GM12878 (cell line): ENCODE results near the gene TAC3. TPM values are rescaled to one million over a fixed set of nuclear protein-coding genes. Genes with fewer than 3 reads are reported as not detected.

ENCODE experiments used
- ATAC-seq: fragments of 200-7000 bp; cut with Tn5 transposase; 3 replicates; pipeline ENCODE4 v1.9.1; 2020; ENCODE audit warnings: mild to moderate bottlenecking, moderate library complexity
- BruUV-seq: library from RNA; stranded (reverse); fragments of 400-500 nt; replicated peaks from 2 replicates; lab custom pipeline; 2021; lab: Mats Ljungman, UMichigan
- CTCF ChIA-PET: fragments of 300-600 bp; sonication (Branson Sonifier 250); formaldehyde crosslinking; extraction: SDS; loops from one replicate; lab custom pipeline; 2021; ENCODE audit warnings: inconsistent platforms; lab: Yijun Ruan, JAX
- POLR2A ChIA-PET: fragments of 350-600 bp; formaldehyde crosslinking; extraction: SDS; loops from one replicate; lab custom pipeline; 2021; ENCODE audit warnings: inconsistent platforms; lab: Charles Lee
- RAD21 ChIA-PET: fragments of 300-600 bp; sonication (Branson Sonifier 250); formaldehyde crosslinking; loops from one replicate; lab custom pipeline; 2023; ENCODE audit warnings: antibody characterized with exemption; ENCODE audit not compliant: unreplicated experiment; lab: Charles Lee
- SMC1A ChIA-PET: fragments of 300-600 bp; sonication (Branson Sonifier 250); formaldehyde crosslinking; loops from one replicate; lab custom pipeline; 2023; ENCODE audit not compliant: unreplicated experiment, uncharacterized antibody; lab: Charles Lee
- DNase-seq: peaks from one replicate; pipeline ENCODE4 v3.0.0-alpha.2; 2011; ENCODE audit warnings: low read depth, low spot score
- FAIRE-seq: peaks from 3 replicates; lab custom pipeline; 2011; peaks lifted over from hg19 to GRCh38; lab: Jason Lieb, UNC
- H2AFZ ChIP-seq: 2 replicates; pipeline ENCODE4 v1.6.0; 2011; ENCODE audit warnings: low read depth, low read length, control low read depth; ENCODE audit not compliant: control insufficient read depth
- H3K27ac ChIP-seq: 2 replicates; pipeline ENCODE4 v1.5.1; 2011; ENCODE audit warnings: control low read depth; ENCODE audit not compliant: control insufficient read depth, insufficient read depth
- H3K27me3 ChIP-seq, 2 experiments: replicated peaks in 1 of 2; 2 replicates each; pipeline versions ENCODE4 v1.6.0 to v1.6.1; 2011; ENCODE audit warnings: low read length in 1 of 2; ENCODE audit not compliant: control insufficient read depth in 2 of 2, insufficient read depth in 2 of 2
- H3K36me3 ChIP-seq, 2 experiments: 2 replicates each; pipeline ENCODE4 v1.5.1; 2011; ENCODE audit warnings: low read length in 1 of 2; ENCODE audit not compliant: control insufficient read depth in 2 of 2, insufficient read depth in 2 of 2
- H3K4me1 ChIP-seq: 2 replicates; pipeline ENCODE4 v1.6.1; 2011; ENCODE audit warnings: mild to moderate bottlenecking, low read length, moderate library complexity, mixed read lengths; ENCODE audit not compliant: control insufficient read depth, insufficient read depth
- H3K4me2 ChIP-seq: 2 replicates; pipeline ENCODE4 v1.6.0; 2011; ENCODE audit warnings: control low read depth; ENCODE audit not compliant: control insufficient read depth, insufficient read depth
- H3K4me3 ChIP-seq: fragments of 200-600 bp; sonication (generic); 2 replicates; pipeline ENCODE4 v1.5.1; 2016
- H3K79me2 ChIP-seq: 2 replicates; pipeline ENCODE4 v1.6.0; 2011; ENCODE audit warnings: low read length; ENCODE audit not compliant: control insufficient read depth, insufficient read depth
- H3K9ac ChIP-seq: 2 replicates; pipeline ENCODE4 v1.8.0; 2011; ENCODE audit warnings: low read length, control low read depth, mixed read lengths; ENCODE audit not compliant: control insufficient read depth, insufficient read depth
- H3K9me3 ChIP-seq: replicated peaks from 3 replicates; pipeline ENCODE4 v1.5.1; 2011; ENCODE audit warnings: mild to moderate bottlenecking, low read length; ENCODE audit not compliant: control insufficient read depth, insufficient read depth
- H4K20me1 ChIP-seq: 2 replicates; pipeline ENCODE4 v1.6.0; 2011; ENCODE audit not compliant: control insufficient read depth, insufficient read depth
- ATF2 ChIP-seq: IDR thresholded peaks from 2 replicates; pipeline ENCODE4 v1.6.1; 2012; ENCODE audit warnings: low read length, inconsistent platforms
- CTCF ChIP-seq, 3 experiments: IDR thresholded peaks in 2 of 3; conservative IDR thresholded peaks in 1 of 3; 2 replicates each; pipeline ENCODE4 v1.5.1; 2011; ENCODE audit warnings: low read depth in 3 of 3, low read length in 3 of 3, mild to moderate bottlenecking in 3 of 3, control low read depth in 2 of 3, moderate library complexity in 2 of 3, inconsistent platforms in 1 of 3, mixed read lengths in 1 of 3; ENCODE audit not compliant: control insufficient read depth in 2 of 3, insufficient read depth in 1 of 3; ENCODE audit errors: extremely low read depth in 1 of 3
- IRF3 ChIP-seq: fragments of 450-650 bp; IDR thresholded peaks from 2 replicates; pipeline ENCODE4 v1.6.1; 2014; ENCODE audit warnings: mild to moderate bottlenecking
- IRF4 ChIP-seq: IDR thresholded peaks from 2 replicates; pipeline ENCODE4 v1.6.1; 2011; ENCODE audit warnings: low read depth, low read length
- MTA2 ChIP-seq: fragments of 450-650 bp; IDR thresholded peaks from 2 replicates; pipeline ENCODE4 v1.6.1; 2016; ENCODE audit warnings: low read depth, mild to moderate bottlenecking, moderate library complexity
- NRF1 ChIP-seq: conservative IDR thresholded peaks from 2 replicates; pipeline ENCODE4 v1.6.1; 2011; ENCODE audit warnings: mild to moderate bottlenecking, low read depth, low read length, improper control_type of control experiment
- POLR2A ChIP-seq: IDR thresholded peaks from 2 replicates; pipeline ENCODE4 v1.6.1; 2011; ENCODE audit warnings: low read depth, mild to moderate bottlenecking, low read length
- RUNX3 ChIP-seq: IDR thresholded peaks from 2 replicates; pipeline ENCODE4 v1.6.1; 2012; ENCODE audit warnings: low read length, inconsistent platforms
- ZNF217 ChIP-seq: fragments of 450-650 bp; IDR thresholded peaks from 2 replicates; pipeline ENCODE4 v1.6.1; 2017; ENCODE audit warnings: antibody characterized with exemption, mild to moderate bottlenecking
- ZNF384 ChIP-seq: IDR thresholded peaks from 2 replicates; pipeline ENCODE4 v1.6.1; 2012; ENCODE audit warnings: low read depth, mild to moderate bottlenecking, low read length, improper control_type of control experiment, borderline replicate concordance
- WGBS: methylation state at CpG from one replicate; pipeline ENCODE4 v1.1.6; 2016; ENCODE audit warnings: low lambda C conversion rate; ENCODE audit not compliant: insufficient replicate concordance, insufficient coverage; ENCODE audit errors: missing lambda C conversion rate; 5-methylcytosine and 5-hydroxymethylcytosine counted together
- in situ Hi-C: fragments of 300-500 bp; cut with MboI; formaldehyde crosslinking; loops from 9 replicates; pipeline ENCODE4 v1.14.3; 2018; ENCODE audit warnings: mixed read lengths
- intact Hi-C: fragments of 100-400 bp; cut with micrococcal nuclease; formaldehyde crosslinking; loops from one replicate; pipeline ENCODE4 v1.14.2; 2022; ENCODE audit not compliant: unreplicated experiment
- polyA plus RNA-seq, 11 experiments: library from polyadenylated mRNA; depleted of rRNA in 4 of 11; unstranded in 6 of 11; stranded (reverse) in 5 of 11; fragments of >200 nt; fragmentation: Nextera tagmentation in 4 of 11; fragmentation: Illumina TruSeq in 1 of 11; extraction: Ambion mirVana in 4 of 11; extraction: Trizol in 1 of 11; gene quantifications; 1 replicate in 1 of 11; 2 replicates in 10 of 11; pipeline versions ENCODE4 v1.2.1 to v1.2.3, GENCODE V29; 2011 to 2016; ENCODE audit warnings: inconsistent platforms in 2 of 11, missing spikeins in 2 of 11, low read depth in 1 of 11
- total RNA-seq, 4 experiments: library from RNA; depleted of rRNA in 3 of 4; stranded (reverse); fragments of >200 nt in 3 of 4; fragmentation: Illumina TruSeq in 1 of 4; extraction: Trizol in 1 of 4; gene quantifications; 2 replicates each; pipeline versions ENCODE4 v1.2.1 to v1.2.3, GENCODE V29; 2013 to 2021
- TF ChIP-seq, protein P1 (sequence below): IDR thresholded peaks from 2 replicates; pipeline ENCODE4 v1.6.1; 2011; ENCODE audit warnings: low read depth, mild to moderate bottlenecking, low read length, moderate library complexity, borderline replicate concordance; ENCODE audit errors: extremely low read depth
- TF ChIP-seq, protein P2 (sequence below): fragments of 450-650 bp; IDR thresholded peaks from 2 replicates; pipeline ENCODE4 v1.6.1; 2017; ENCODE audit warnings: mild to moderate bottlenecking, moderate library complexity

The TAC3 gene
- total and polyA plus RNA-seq, 10 of the 15 experiments (the other 5 are each of a cell fraction or from before 2014, with no cell fraction given): 0.11 to 0.18 (median 0.13) TPM; not detected in 7

DNA sequence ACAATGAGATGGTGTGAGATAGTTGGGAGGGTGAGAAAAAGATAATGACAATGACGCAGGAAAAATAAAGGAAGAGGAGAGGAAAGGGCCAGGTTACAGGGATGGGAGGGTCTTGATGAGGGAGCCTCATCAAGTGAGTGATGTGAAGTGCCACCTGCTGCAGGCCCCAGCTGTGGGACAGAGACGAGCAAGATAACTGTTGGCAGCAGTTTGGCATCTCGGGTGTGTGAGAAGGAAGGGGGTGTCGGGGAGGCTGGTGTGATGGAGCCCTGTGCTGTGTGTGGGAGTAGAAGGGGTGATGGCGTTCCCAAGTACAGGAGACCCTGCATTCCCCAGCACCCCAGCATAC lies 11.4 kb upstream of the TAC3 start (continued):
- no peak for TF ChIP-seq IRF3
- TF ChIP-seq ATF2: no peak
- TF ChIP-seq, all 136 proteins: peak for 0

DNA sequence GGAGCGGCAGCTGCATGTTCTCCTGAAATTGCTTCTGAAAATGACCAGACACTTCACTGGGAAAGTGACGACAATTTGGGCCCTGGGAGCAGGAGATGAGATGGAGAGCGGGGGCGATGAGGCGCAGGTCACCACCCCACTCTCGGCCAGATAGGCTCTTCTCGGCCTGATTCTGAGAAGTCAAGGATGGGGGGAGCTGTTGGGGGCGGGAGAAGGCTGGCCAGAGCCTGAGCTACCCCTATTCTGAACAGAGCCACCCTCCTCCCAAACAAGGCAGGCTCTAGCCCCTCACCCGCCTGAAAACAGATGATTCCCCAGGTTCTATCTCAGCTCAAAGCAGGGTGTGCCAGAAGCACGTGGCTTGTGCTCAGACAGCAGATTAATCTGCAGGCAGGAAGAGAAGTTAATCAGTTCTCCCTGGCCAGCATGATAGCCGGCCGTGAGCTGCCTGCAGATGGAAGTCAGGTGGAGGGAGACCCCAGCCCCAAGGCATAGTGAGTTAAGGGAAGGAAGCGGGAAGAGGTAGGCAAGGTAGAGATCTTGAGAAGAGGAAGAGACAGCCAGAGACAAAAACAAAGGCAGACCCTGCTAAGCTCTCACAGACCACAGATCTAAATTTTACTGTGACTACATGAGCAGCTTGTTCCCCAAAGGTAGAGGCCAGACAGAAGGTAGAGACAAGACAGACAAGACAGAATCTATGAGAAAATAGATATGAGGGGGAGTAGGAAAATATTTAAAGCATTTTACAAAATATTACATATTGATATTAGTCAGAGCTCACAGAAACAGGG lies 10.9 kb upstream of the TAC3 start:
- in situ Hi-C loops: no loop called here
- RAD21 ChIA-PET: interaction anchor here (0.5 to 2.0 kb wide), 4 partner anchors 9 to 270 kb away, joined by 3 to 9 read pairs (median 5); partner anchors contain the start of gene STAT6
- Histone ChIP-seq H4K20me1 (no peaks in the 10 kb centered on the region), H3K36me3 (no peaks in the 10 kb centered on the region), H3K79me2 (no peaks in the 10 kb centered on the region), H3K4me2 (no peak overlapping the region), H3K4me3 (no peak overlapping the region), H3K27me3 (no peaks in the 10 kb centered on the region; a peak in 1 of 4 replicates), H3K4me1 (peaks cover 11% of the 10 kb centered on the region), H2AFZ (no peak overlapping the region), H3K27ac (no peak overlapping the region), H3K9me3 (no peaks in the 10 kb centered on the region), H3K9ac (no peak overlapping the region)
- no peak for DNase-seq
- CTCF ChIA-PET: interaction anchor here (0.7 to 2.0 kb wide), 11 partner anchors 9 to 156 kb away, joined by 3 to 8 read pairs (median 4); no protein-coding TSS in a partner anchor
- no TSS peak for BruUV-seq
- SMC1A ChIA-PET: interaction anchor here (1.0 to 1.9 kb wide), 3 partner anchors 10 to 85 kb away, joined by 3 to 8 read pairs (median 5); no protein-coding TSS in a partner anchor
- ATAC-seq: no peak
- POLR2A ChIA-PET: interaction anchor here (0.5 to 1.0 kb wide), 2 partner anchors 9 to 454 kb away, joined by 5 to 7 read pairs; no protein-coding TSS in a partner anchor
- 50% methylated on average over 13 of the region's 13 CpGs for WGBS
- FAIRE-seq: no peak
- intact Hi-C loops: no loop called here
- TF ChIP-seq IRF4: no peak
- TF ChIP-seq, protein P1, sequence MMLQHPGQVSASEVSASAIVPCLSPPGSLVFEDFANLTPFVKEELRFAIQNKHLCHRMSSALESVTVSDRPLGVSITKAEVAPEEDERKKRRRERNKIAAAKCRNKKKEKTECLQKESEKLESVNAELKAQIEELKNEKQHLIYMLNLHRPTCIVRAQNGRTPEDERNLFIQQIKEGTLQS: no peak
- TF ChIP-seq POLR2A: no peak
- no peak for TF ChIP-seq CTCF (IDR thresholded peaks at IDR 0.05 in 2 of 3, conservative IDR thresholded peaks at IDR 0.05 in 1 of 3; ENCODE audit: control insufficient read depth in 2 of 3, extremely low read depth in 1 of 3, insufficient read depth in 1 of 3, low read depth in 3 of 3, low read length in 3 of 3)
- no peak for TF ChIP-seq RUNX3
- no peak for TF ChIP-seq ZNF384
- no peak for TF ChIP-seq ZNF217
- TF ChIP-seq, protein P2, sequence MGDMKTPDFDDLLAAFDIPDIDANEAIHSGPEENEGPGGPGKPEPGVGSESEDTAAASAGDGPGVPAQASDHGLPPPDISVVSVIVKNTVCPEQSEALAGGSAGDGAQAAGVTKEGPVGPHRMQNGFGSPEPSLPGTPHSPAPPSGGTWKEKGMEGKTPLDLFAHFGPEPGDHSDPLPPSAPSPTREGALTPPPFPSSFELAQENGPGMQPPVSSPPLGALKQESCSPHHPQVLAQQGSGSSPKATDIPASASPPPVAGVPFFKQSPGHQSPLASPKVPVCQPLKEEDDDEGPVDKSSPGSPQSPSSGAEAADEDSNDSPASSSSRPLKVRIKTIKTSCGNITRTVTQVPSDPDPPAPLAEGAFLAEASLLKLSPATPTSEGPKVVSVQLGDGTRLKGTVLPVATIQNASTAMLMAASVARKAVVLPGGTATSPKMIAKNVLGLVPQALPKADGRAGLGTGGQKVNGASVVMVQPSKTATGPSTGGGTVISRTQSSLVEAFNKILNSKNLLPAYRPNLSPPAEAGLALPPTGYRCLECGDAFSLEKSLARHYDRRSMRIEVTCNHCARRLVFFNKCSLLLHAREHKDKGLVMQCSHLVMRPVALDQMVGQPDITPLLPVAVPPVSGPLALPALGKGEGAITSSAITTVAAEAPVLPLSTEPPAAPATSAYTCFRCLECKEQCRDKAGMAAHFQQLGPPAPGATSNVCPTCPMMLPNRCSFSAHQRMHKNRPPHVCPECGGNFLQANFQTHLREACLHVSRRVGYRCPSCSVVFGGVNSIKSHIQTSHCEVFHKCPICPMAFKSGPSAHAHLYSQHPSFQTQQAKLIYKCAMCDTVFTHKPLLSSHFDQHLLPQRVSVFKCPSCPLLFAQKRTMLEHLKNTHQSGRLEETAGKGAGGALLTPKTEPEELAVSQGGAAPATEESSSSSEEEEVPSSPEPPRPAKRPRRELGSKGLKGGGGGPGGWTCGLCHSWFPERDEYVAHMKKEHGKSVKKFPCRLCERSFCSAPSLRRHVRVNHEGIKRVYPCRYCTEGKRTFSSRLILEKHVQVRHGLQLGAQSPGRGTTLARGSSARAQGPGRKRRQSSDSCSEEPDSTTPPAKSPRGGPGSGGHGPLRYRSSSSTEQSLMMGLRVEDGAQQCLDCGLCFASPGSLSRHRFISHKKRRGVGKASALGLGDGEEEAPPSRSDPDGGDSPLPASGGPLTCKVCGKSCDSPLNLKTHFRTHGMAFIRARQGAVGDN: no peak
- no peak for TF ChIP-seq NRF1
- no peak for TF ChIP-seq MTA2
